Loucy (cell line): ENCODE results near the gene KREMEN1.

Experiments used
- H2AFZ ChIP-seq: fragments of 200-600 bp; sonication (generic); 2 replicates; pipeline ENCODE4 v1.6.0; 2016; ENCODE audit warnings: antibody characterized with exemption, mild to moderate bottlenecking, low read length, moderate library complexity
- H3F3A ChIP-seq: fragments of 200-600 bp; 2 replicates; pipeline ENCODE4 v1.6.0; 2016; ENCODE audit warnings: antibody characterized with exemption, low read depth, mild to moderate bottlenecking
- H3K27me3 ChIP-seq: fragments of 200-600 bp; sonication (generic); 2 replicates; pipeline ENCODE4 v1.6.1; 2014; ENCODE audit warnings: low read length, mild to moderate bottlenecking; ENCODE audit not compliant: insufficient read depth, poor library complexity, severe bottlenecking
- H3K36me3 ChIP-seq: fragments of 200-600 bp; sonication (generic); 2 replicates; pipeline ENCODE4 v1.6.1; 2016; ENCODE audit warnings: low read length; ENCODE audit not compliant: insufficient read depth
- H3K4me1 ChIP-seq: fragments of 200-600 bp; sonication (generic); 2 replicates; pipeline ENCODE4 v1.5.1; 2014; ENCODE audit warnings: low read length, mild to moderate bottlenecking; ENCODE audit not compliant: insufficient read depth, poor library complexity, severe bottlenecking
- H3K4me2 ChIP-seq: fragments of 200-600 bp; sonication (generic); 2 replicates; pipeline ENCODE4 v1.6.0; 2014; ENCODE audit warnings: antibody characterized with exemption, low read length, low read depth, mild to moderate bottlenecking; ENCODE audit not compliant: poor library complexity, severe bottlenecking
- H3K4me3 ChIP-seq: fragments of 200-600 bp; sonication (generic); 2 replicates; pipeline ENCODE4 v1.5.1; 2014; ENCODE audit warnings: low read length, mild to moderate bottlenecking, mixed read lengths; ENCODE audit not compliant: poor library complexity, severe bottlenecking
- H3K79me2 ChIP-seq: fragments of 200-600 bp; sonication (generic); 2 replicates; pipeline ENCODE4 v1.6.1; 2014; ENCODE audit warnings: low read length; ENCODE audit not compliant: insufficient read depth
- H3K9ac ChIP-seq: fragments of 200-600 bp; sonication (generic); 2 replicates; pipeline ENCODE4 v1.6.0; 2014; ENCODE audit warnings: mild to moderate bottlenecking, low read depth, low read length, moderate library complexity; ENCODE audit not compliant: poor library complexity, severe bottlenecking
- H3K9me2 ChIP-seq: fragments of 200-600 bp; sonication (generic); replicated peaks from 2 replicates; pipeline ENCODE4 v1.6.1; 2016; ENCODE audit warnings: low read depth, low read length, mixed read lengths
- H3K9me3 ChIP-seq: fragments of 200-600 bp; sonication (generic); 2 replicates; pipeline ENCODE4 v1.6.1; 2014; ENCODE audit warnings: mild to moderate bottlenecking, antibody characterized with exemption, low read length, low read depth; ENCODE audit not compliant: insufficient read depth
- H4K20me1 ChIP-seq: fragments of 200-600 bp; sonication (generic); 2 replicates; pipeline ENCODE4 v1.6.0; 2014; ENCODE audit warnings: antibody characterized with exemption, low read length, mild to moderate bottlenecking; ENCODE audit not compliant: insufficient read depth, poor library complexity, severe bottlenecking
- CTCF ChIP-seq: fragments of 200-600 bp; sonication (generic); conservative IDR thresholded peaks from 2 replicates; pipeline ENCODE4 v1.5.1; 2014; ENCODE audit warnings: mild to moderate bottlenecking, antibody characterized with exemption, low read length
- EZH2phosphoT487 ChIP-seq: fragments of 200-600 bp; IDR thresholded peaks from 2 replicates; pipeline ENCODE4 v1.6.1; 2018; ENCODE audit warnings: antibody characterized with exemption, mild to moderate bottlenecking, moderate library complexity, borderline replicate concordance

KREMEN1 gene

GRCh38 chr22:29213493-29213892 is 140.7 kb downstream of the KREMEN1 start:
- Histone ChIP-seq H3K4me2 (peak overlapping the region; percentile 25), H4K20me1 (peaks cover 62% of the 10 kb centered on the region), H3K9me3 (no peaks in the 10 kb centered on the region), H2AFZ (no peak overlapping the region), H3K9me2 (no peaks in the 10 kb centered on the region), H3K4me1 (peaks cover 40% of the 10 kb centered on the region), H3K36me3 (peaks cover 54% of the 10 kb centered on the region; the same call in 1 of the 2 replicates), H3K79me2 (peaks cover 80% of the 10 kb centered on the region), H3K27me3 (no peaks in the 10 kb centered on the region), H3K9ac (no peak overlapping the region), H3F3A (no peaks in the 10 kb centered on the region), H3K4me3 (no peak overlapping the region)
- TF ChIP-seq CTCF (no peak), EZH2phosphoT487 (no peak)

DNA sequence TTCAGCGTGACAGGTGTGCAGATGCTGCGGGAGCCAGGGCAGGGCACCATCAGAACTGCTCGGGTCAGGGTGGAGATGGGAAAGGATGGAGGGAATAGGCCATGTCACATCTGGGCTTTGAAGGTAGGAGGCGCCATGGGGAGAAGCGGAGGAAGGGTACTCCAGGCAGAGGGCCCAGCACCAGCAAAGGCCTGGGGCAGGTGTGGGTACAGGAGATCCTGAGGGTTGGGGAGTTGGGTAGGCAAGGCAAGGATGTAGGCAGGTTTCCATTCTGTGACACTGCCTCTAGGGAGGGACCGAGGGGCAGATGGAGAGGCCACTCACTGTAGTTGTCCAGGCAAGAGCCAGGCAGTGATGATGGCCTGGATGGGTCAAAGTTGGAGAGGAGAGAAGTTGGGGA is 141.4 kb downstream of the KREMEN1 start:
- no peak for TF ChIP-seq CTCF
- no peak for TF ChIP-seq EZH2phosphoT487
- no peaks in the 10 kb centered on the region for H3K9me3 ChIP-seq
- no peak overlapping the region for H3K4me3 ChIP-seq
- no peaks in the 10 kb centered on the region for H3K27me3 ChIP-seq
- H4K20me1 ChIP-seq = peaks cover 66% of the 10 kb centered on the region
- H3K79me2 ChIP-seq = peaks cover 73% of the 10 kb centered on the region
- peak overlapping the region; percentile 25 for H3K4me2 ChIP-seq
- H3K36me3 ChIP-seq = peaks cover 59% of the 10 kb centered on the region; the same call in 1 of the 2 replicates
- peaks cover 39% of the 10 kb centered on the region for H3K4me1 ChIP-seq
- H2AFZ ChIP-seq = no peak overlapping the region
- H3K9ac ChIP-seq = no peak overlapping the region
- H3K9me2 ChIP-seq = no peaks in the 10 kb centered on the region
- no peaks in the 10 kb centered on the region for H3F3A ChIP-seq

- no peaks in the 10 kb centered on the region for H3F3A ChIP-seq
- H3K4me2 ChIP-seq = no peak overlapping the region
- no peaks in the 10 kb centered on the region for H3K9me3 ChIP-seq
- H4K20me1 ChIP-seq = peaks cover 57% of the 10 kb centered on the region
- H3K9me2 ChIP-seq = no peaks in the 10 kb centered on the region
- H3K9ac ChIP-seq = no peak overlapping the region
- H3K4me3 ChIP-seq = no peak overlapping the region
- H3K36me3 ChIP-seq = peaks cover 63% of the 10 kb centered on the region; the same call in 1 of the 2 replicates
- H3K79me2 ChIP-seq = peaks cover 63% of the 10 kb centered on the region
- no peak for TF ChIP-seq EZH2phosphoT487
- TF ChIP-seq CTCF = no peak
- peaks cover 30% of the 10 kb centered on the region for H3K4me1 ChIP-seq
- no peaks in the 10 kb centered on the region for H3K27me3 ChIP-seq
- H2AFZ ChIP-seq = no peak overlapping the region
These were observed 142.4 kb downstream of the KREMEN1 start for GRCh38 chr22:29215012-29215860.
